ENCODE results near the gene CLDN24.

CLDN24 gene

DNA sequence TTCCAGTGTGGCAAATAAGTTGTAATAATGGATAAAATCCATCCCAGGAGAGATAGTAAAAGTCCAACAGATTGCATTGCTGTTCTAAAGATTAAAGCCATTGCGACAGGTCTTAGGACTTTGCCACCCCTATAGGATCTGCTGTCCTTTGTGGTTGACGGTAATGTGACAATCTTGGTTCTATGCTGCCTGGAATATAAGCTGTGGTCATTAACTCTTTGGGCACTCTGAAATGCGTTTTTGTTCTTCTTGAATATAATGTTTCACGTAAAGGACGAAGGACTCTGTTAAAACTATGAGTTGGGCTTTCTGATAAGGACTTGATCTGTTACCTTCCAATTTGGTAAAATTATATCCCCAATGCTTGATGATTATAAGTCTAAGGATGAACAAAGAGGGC lies at the start of gene CLDN24:
TSS of gene CLDN24 (minus strand) at position 101 of the 400 bp plus-strand sequence. CDS start at position 101, 0 bp downstream.
- DNase-seq (ENCODE audit: low spot score in 2 of 2) (no peak), ATAC-seq (replicated peaks; ENCODE audit: extremely low read depth, poor library complexity, severe bottlenecking) (no peak)
- H3K4me3 Mint-ChIP-seq, result no peak within 1 kb of the TSS
- H3K9me3 Mint-ChIP-seq, result no peaks in the 10 kb centered on the region
- no peak within 1 kb of the TSS for H3K27ac Mint-ChIP-seq (ENCODE audit: low read depth)
- peaks cover 32% of the 10 kb centered on the region for H3K27me3 Mint-ChIP-seq
- H3K4me1 Mint-ChIP-seq, result no peaks in the 10 kb centered on the region
- H3K36me3 Mint-ChIP-seq (ENCODE audit: insufficient read depth), result no peaks in the 10 kb centered on the region

DNA sequence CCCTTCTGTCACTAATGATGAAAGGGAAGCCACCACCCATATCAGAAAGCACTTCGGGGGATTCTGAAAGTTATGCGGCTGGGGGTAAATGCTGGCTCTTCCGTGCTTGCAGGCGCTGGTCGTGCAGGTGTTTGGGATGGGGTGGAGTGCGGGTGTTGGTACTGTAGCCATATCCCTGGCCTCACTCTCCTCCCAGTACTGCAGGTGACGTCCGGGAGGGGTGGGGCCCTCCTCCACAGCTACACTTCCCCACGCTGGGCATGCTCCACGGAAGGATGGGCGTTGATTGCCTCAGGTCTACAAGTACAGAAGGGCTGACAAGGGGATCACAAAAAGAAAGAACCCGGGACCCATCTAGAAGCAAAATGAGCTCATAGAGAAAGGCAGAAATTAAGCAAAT lies 48.6 kb upstream of the CLDN24 start:
- Mint-ChIP-seq H3K4me3 (no peak overlapping the region), H3K4me1 (no peaks in the 10 kb centered on the region), H3K27ac (ENCODE audit: low read depth) (no peak overlapping the region), H3K27me3 (peaks cover 15% of the 10 kb centered on the region), H3K36me3 (ENCODE audit: insufficient read depth) (no peaks in the 10 kb centered on the region), H3K9me3 (no peaks in the 10 kb centered on the region)
- DNase-seq (ENCODE audit: low spot score in 2 of 2), result no peak
- no peak for ATAC-seq (replicated peaks; ENCODE audit: extremely low read depth, poor library complexity, severe bottlenecking)

DNA sequence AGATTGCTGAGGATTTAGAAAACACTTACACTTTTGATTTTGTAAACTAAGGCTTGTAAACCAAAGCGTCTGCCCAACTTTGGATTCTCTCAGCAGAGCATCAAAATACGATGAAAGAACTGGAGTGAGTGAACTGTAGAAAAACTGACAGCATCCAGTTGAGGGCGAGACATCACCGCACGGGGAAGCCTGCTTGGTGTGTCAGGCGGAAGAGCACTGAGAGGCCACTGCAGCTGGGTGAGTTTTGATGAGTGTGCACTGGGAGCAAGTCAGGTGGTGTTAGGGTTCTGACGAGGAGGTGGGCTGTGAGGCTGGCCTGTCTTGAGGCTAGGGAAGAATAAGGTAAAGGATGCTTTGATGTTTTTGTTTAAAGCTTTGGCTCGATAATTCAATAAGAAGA lies 46.8 kb upstream of the CLDN24 start:
- no peak overlapping the region for H3K27ac Mint-ChIP-seq (ENCODE audit: low read depth)
- no peak for ATAC-seq (replicated peaks; ENCODE audit: extremely low read depth, poor library complexity, severe bottlenecking)
- no peaks in the 10 kb centered on the region for H3K36me3 Mint-ChIP-seq (ENCODE audit: insufficient read depth)
- H3K4me3 Mint-ChIP-seq, result no peak overlapping the region
- DNase-seq (ENCODE audit: low spot score in 2 of 2), result no peak
- H3K9me3 Mint-ChIP-seq, result no peaks in the 10 kb centered on the region
- no peaks in the 10 kb centered on the region for H3K4me1 Mint-ChIP-seq
- peaks cover 8% of the 10 kb centered on the region for H3K27me3 Mint-ChIP-seq

DNA sequence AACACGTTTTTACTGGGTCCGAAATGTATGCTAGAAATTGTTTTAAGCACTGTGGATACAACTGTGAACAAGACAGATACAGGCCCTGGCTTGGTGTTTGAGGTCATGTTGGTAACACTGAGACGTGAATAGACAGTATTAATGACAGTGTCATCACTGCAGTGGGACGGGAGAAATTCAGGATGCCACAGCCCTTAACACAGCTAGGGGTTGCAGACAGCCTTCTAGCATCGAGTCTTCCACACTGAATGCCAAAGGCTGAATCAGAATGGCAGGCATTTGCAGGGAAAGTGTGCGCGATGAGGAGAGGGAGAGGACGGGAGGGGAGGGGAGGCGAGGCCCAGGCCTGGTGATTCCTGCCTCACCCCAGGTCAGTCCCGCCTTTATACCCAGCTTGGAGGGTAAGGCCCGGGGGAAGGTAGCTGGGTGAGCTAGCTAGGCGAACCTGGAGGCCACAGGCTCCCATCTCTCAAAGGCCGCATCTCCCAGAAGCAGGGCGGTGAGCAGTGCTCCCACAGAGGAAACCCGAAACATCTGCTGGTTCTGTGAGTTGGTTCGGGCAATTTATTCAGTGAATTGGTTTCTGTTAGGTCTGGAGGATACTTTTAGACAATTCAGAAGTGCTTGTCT lies 44.1 kb upstream of the CLDN24 start:
- Mint-ChIP-seq H3K27ac (ENCODE audit: low read depth) (no peak overlapping the region), H3K27me3 (peaks cover 8% of the 10 kb centered on the region), H3K36me3 (ENCODE audit: insufficient read depth) (no peaks in the 10 kb centered on the region), H3K9me3 (no peaks in the 10 kb centered on the region), H3K4me3 (no peak overlapping the region), H3K4me1 (no peaks in the 10 kb centered on the region)
- ATAC-seq (replicated peaks; ENCODE audit: extremely low read depth, poor library complexity, severe bottlenecking) (no peak), DNase-seq (ENCODE audit: low spot score in 2 of 2) (no peak)

DNA sequence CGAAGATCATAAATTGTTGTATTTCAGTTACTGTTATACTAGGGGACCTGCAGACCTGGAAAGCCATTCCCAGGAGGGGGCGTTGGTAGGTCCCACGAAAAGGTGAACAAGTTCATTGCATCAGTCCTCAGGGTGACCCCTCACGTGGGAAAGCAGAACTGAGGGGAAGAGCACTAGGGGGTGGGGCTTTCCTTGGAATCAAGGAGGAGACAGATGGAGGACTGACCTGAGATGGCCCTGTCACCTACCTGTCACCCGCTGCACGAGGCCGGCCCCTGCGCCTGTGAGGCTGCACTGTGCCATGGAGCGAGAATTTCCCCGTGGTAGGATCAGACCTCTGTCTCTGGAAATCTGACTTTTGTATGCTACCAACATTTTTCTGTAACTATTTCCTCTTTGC lies 41.8 kb upstream of the CLDN24 start:
- Mint-ChIP-seq H3K27ac (ENCODE audit: low read depth) (no peak overlapping the region), H3K36me3 (ENCODE audit: insufficient read depth) (no peaks in the 10 kb centered on the region), H3K27me3 (peaks cover 4% of the 10 kb centered on the region), H3K4me1 (no peaks in the 10 kb centered on the region), H3K4me3 (no peak overlapping the region), H3K9me3 (no peaks in the 10 kb centered on the region)
- no peak for ATAC-seq (replicated peaks; ENCODE audit: extremely low read depth, poor library complexity, severe bottlenecking)
- DNase-seq (ENCODE audit: low spot score in 2 of 2), result no peak

DNA sequence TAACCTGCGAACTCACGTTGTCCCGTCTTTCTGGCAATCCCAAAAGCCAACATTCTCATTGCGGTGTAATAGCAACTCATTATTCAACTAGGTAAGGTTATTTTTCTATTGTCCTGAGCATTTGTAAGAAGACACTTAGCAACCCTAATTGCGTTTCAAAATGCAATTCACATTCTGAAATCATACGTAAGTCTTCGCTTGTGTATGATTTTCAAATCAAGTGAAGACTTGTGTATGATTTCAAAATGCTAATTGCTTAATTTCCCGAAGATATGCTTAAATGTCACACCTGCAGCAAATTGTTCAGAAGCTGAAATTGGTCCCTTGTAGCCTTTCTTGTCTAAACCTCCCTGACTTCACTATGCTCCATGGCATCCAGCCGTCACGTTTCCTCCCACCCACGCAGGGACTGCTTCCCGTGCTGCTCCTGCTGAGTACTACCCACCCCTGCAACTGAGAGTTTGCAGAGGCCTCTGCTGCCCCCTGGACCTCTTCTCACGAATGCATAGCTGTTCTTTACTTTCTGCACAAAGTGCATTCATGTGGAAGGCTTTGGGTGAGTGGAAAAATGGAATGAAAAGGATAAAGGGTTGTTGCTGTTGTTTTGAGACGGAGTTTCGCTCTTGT lies 40.8 kb upstream of the CLDN24 start:
- Mint-ChIP-seq H3K9me3 (no peaks in the 10 kb centered on the region), H3K4me1 (no peaks in the 10 kb centered on the region), H3K36me3 (ENCODE audit: insufficient read depth) (no peaks in the 10 kb centered on the region), H3K4me3 (no peak overlapping the region), H3K27me3 (peaks cover 4% of the 10 kb centered on the region), H3K27ac (ENCODE audit: low read depth) (no peak overlapping the region)
- no peak for ATAC-seq (replicated peaks; ENCODE audit: extremely low read depth, poor library complexity, severe bottlenecking)
- DNase-seq (ENCODE audit: low spot score in 2 of 2), result no peak

DNA sequence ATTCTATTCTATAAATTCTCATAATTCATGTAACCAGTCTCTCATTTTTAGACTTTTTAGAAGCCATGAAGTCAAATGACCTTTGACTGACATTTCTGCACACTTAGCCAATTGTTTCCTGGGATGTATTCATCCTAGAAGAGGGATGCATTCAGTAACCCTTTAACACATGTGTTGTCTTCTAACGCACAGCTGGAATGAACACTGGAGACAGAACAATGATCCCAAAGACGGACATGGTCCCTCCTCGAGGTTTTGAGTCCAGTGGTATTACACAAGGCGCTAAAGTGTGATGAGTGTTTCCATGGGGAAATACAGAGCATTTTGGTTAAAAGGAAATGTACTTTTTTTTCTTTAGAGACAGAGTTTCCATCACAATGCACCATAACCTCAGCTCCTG lies 39.8 kb upstream of the CLDN24 start:
- Mint-ChIP-seq H3K36me3 (ENCODE audit: insufficient read depth) (no peaks in the 10 kb centered on the region), H3K4me1 (no peaks in the 10 kb centered on the region)
- ATAC-seq (replicated peaks; ENCODE audit: extremely low read depth, poor library complexity, severe bottlenecking), result no peak

DNA sequence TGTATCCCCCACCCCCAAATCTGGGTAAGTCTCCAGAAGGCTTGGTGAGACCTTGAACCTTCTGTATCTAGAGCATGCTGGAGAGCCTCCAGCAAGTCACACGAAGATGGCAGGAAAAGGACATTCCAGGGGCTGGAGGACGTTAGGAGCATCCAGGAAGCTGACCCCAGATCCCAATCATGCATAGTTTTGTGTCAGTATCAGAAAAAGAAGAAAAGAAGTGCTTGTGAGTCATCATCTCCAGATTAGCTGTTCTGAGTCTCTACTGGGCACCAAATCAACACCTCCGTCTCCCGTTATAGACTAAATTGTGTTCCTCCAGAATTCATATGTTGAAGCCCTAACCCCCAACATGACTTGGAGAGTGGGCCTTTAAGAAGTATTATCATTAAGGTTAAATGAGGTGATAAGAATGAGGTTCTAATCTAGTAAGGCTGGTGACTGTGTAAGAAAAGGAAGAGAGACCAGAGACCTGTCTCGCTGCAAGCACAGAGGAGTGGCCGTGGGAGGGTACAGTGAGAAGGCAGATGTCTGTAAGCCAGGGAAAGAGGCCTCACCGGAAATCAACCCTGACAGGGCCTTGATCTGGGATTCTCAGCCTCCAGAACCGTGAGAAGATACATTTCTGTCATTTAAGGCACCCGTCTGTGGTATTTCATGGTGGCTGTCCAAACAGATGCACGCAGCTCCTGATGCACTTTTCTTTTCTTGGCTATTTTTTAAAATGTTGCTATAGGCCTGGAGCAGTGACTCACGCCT lies 38.1 kb upstream of the CLDN24 start:
- no peaks in the 10 kb centered on the region for H3K9me3 Mint-ChIP-seq
- H3K36me3 Mint-ChIP-seq (ENCODE audit: insufficient read depth), result no peaks in the 10 kb centered on the region
- H3K4me3 Mint-ChIP-seq, result no peak overlapping the region
- peaks cover 31% of the 10 kb centered on the region for H3K27me3 Mint-ChIP-seq
- no peak overlapping the region for H3K27ac Mint-ChIP-seq (ENCODE audit: low read depth)
- H3K4me1 Mint-ChIP-seq, result no peaks in the 10 kb centered on the region
- ATAC-seq (replicated peaks; ENCODE audit: extremely low read depth, poor library complexity, severe bottlenecking) (no peak), DNase-seq (ENCODE audit: low spot score in 2 of 2) (no peak)

More for the DNA sequence above, 39.8 kb upstream of the CLDN24 start:
- Mint-ChIP-seq H3K9me3 (no peaks in the 10 kb centered on the region), H3K27ac (ENCODE audit: low read depth) (no peak overlapping the region), H3K27me3 (peaks cover 14% of the 10 kb centered on the region), H3K4me3 (no peak overlapping the region)
- no peak for DNase-seq (ENCODE audit: low spot score in 2 of 2)

DNA sequence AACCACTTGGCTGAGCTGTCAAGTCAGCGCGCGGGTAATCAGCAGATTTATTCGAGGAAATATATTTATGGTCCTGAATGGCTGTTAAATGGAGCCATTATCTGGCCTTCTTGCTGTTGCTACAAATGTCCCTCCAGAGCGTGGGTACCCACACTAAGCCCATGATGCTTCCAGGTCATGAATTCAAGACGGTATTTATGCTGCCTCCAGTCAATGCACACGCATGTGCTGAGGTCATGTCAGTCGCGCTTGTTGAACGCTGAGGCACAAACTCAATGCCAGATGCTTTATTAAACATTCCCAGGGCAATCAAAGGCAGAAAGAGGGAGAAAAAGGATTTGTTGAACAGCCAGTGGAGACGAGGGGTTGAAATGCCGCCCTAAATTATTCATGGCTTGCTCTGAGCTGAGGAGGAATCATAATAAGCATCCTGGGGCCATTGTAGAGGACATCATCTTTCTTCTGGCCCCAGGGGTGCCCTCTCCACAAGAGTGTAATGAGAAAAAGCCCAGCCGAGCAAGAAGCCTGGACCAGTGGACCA lies 36.1 kb upstream of the CLDN24 start:
- Mint-ChIP-seq H3K4me3 (no peak overlapping the region), H3K27ac (ENCODE audit: low read depth) (no peak overlapping the region), H3K4me1 (no peaks in the 10 kb centered on the region), H3K27me3 (peaks cover 31% of the 10 kb centered on the region), H3K9me3 (no peaks in the 10 kb centered on the region), H3K36me3 (ENCODE audit: insufficient read depth) (no peaks in the 10 kb centered on the region)
- ATAC-seq (replicated peaks; ENCODE audit: extremely low read depth, poor library complexity, severe bottlenecking) (no peak), DNase-seq (ENCODE audit: low spot score in 2 of 2) (no peak)

DNA sequence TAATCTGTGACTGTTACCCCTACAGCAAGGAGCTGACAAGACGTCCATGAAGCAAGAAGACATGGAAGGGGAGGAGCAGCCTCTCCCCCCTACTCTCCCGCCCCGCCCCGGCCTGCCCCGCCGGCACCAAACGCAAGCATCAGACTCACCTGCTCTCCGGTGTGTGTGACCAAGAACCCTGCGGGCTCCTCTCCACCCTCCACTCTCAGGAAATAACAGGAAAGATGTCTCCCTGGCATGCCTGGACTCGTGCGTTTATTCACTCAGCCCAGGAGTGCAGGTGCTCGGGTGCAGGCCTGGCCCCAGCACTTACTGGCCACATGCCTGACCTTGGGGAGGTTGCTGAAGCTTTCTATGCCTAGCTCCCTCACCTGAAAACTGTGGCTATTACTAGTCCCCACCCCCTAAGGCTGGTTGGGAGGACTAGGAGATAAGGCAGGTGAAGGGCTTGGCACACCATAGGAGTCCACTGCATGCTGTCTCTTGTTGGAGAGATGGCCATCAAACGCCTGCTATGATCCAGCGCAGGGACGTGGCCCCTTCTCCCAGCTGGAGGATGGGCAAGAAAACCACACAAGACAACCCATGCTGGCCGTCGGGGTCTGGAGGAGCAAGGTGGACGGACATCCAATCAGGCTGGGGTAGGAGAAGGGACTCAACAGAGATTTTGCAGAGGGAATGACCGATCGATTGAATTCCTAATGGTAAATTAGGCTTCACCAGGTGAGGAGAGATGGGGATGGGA lies 34.9 kb upstream of the CLDN24 start:
- no peak overlapping the region for H3K4me3 Mint-ChIP-seq
- H3K4me1 Mint-ChIP-seq, result no peaks in the 10 kb centered on the region
- no peak for ATAC-seq (replicated peaks; ENCODE audit: extremely low read depth, poor library complexity, severe bottlenecking)
- H3K36me3 Mint-ChIP-seq (ENCODE audit: insufficient read depth), result no peaks in the 10 kb centered on the region
- H3K9me3 Mint-ChIP-seq, result no peaks in the 10 kb centered on the region
- H3K27me3 Mint-ChIP-seq, result peaks cover 37% of the 10 kb centered on the region
- H3K27ac Mint-ChIP-seq (ENCODE audit: low read depth), result no peak overlapping the region
- DNase-seq (ENCODE audit: low spot score in 2 of 2), result no peak

DNA sequence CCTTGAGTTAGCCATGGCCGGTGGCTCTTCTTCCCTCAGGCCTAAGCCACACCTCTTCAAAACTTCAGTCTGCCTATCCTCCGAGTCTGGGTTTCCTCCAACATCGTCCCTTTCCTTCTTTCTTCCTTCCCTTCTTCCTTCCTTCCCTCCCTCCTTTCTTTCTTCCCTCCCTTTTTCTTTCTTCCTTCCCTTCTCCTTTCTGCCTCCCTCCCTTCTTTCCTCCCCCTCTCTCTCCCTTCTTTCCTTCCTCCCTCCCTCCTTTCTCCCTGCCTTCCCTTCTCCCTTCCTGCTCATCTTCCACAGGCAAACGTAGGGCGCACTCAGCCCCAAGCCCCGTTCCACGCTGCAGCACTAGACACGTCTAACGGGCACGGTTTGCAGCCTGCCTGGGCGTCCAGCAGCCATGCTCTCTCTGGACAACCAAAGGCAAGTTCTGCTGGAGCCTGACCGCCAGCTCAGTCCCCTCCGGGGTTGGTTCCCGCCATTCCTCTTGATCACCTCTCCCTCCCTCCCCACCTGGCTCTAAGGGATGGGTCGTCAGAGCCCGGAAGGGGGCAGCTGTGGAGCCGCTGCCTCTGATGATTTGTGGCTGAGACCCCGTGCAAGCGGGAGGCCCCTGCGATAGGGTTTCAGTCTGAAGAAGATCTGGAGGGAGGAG lies 34.1 kb upstream of the CLDN24 start:
- Mint-ChIP-seq H3K9me3 (no peaks in the 10 kb centered on the region), H3K4me3 (no peak overlapping the region), H3K27me3 (peaks cover 45% of the 10 kb centered on the region), H3K36me3 (ENCODE audit: insufficient read depth) (no peaks in the 10 kb centered on the region), H3K27ac (ENCODE audit: low read depth) (no peak overlapping the region), H3K4me1 (no peaks in the 10 kb centered on the region)
- ATAC-seq (replicated peaks; ENCODE audit: extremely low read depth, poor library complexity, severe bottlenecking) (no peak), DNase-seq (ENCODE audit: low spot score in 2 of 2) (no peak)

DNA sequence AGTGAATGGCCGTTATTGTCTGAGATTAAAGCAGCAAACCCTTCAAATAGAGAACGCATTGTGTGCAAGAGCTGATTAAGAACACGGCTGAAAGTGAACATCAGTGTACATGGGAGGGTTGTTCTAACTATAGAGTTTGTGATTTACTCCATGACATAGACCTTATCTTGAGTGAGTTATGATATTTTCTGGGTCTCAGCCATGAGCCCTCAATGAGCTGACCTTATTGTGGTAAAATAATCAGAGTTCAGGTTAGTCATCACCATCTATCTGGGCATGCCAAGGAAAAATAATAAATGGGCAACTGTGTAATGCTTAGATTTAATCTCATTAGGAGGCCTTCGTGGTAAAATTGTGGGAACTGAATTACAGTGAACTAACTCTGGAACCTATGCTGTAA lies 33.2 kb upstream of the CLDN24 start:
- Mint-ChIP-seq H3K27ac (ENCODE audit: low read depth) (no peak overlapping the region), H3K4me3 (no peak overlapping the region), H3K27me3 (peaks cover 54% of the 10 kb centered on the region), H3K4me1 (no peaks in the 10 kb centered on the region), H3K9me3 (no peaks in the 10 kb centered on the region), H3K36me3 (ENCODE audit: insufficient read depth) (no peaks in the 10 kb centered on the region)
- DNase-seq (ENCODE audit: low spot score in 2 of 2), result no peak
- no peak for ATAC-seq (replicated peaks; ENCODE audit: extremely low read depth, poor library complexity, severe bottlenecking)

Measured in central memory CD8-positive, alpha-beta T cell (primary cell).